GM23338 (cell line): ENCODE data around the gene STAT3. TPM values are rescaled to one million over a fixed set of nuclear protein-coding genes. Genes with fewer than 3 reads are reported as not detected.

Experiments used
- ATAC-seq: fragments of 200-7000 bp; cut with Tn5 transposase; 3 replicates; pipeline ENCODE4 v1.9.1; 2020
- DNase-seq: peaks from one replicate; pipeline ENCODE4 v3.0.0-alpha.2; 2015; ENCODE audit warnings: low spot score
- H2AFZ ChIP-seq: fragments of 200-600 bp; sonication (generic); 2 replicates; pipeline ENCODE4 v1.8.0; 2016; ENCODE audit warnings: antibody characterized with exemption, mild to moderate bottlenecking, moderate library complexity
- H3F3A ChIP-seq: fragments of 200-600 bp; sonication (generic); replicated peaks from 2 replicates; pipeline ENCODE4 v1.8.0; 2017; ENCODE audit warnings: antibody characterized with exemption, mixed run types, low read depth
- H3K27ac ChIP-seq: fragments of 200-600 bp; sonication (generic); 2 replicates; pipeline ENCODE4 v1.6.1; 2016; ENCODE audit warnings: low read depth
- H3K27me3 ChIP-seq: fragments of 200-600 bp; sonication (generic); 2 replicates; pipeline ENCODE4 v1.8.0; 2016; ENCODE audit warnings: mild to moderate bottlenecking, mixed run types, moderate library complexity; ENCODE audit not compliant: insufficient read depth
- H3K36me3 ChIP-seq: fragments of 200-600 bp; sonication (generic); 2 replicates; pipeline ENCODE4 v1.8.0; 2016; ENCODE audit warnings: mild to moderate bottlenecking; ENCODE audit not compliant: insufficient read depth
- H3K4me1 ChIP-seq: fragments of 200-600 bp; sonication (generic); 2 replicates; pipeline ENCODE4 v1.8.0; 2016; ENCODE audit warnings: mild to moderate bottlenecking, moderate library complexity; ENCODE audit not compliant: insufficient read depth
- H3K4me2 ChIP-seq: fragments of 200-600 bp; sonication (generic); 2 replicates; pipeline ENCODE4 v1.7.1; 2017; ENCODE audit warnings: mixed run types
- H3K4me3 ChIP-seq: fragments of 200-600 bp; sonication (generic); 2 replicates; pipeline ENCODE4 v1.6.1; 2016; ENCODE audit warnings: mixed run types
- H3K79me2 ChIP-seq: fragments of 200-600 bp; sonication (generic); replicated peaks from 2 replicates; pipeline ENCODE4 v1.8.0; 2017; ENCODE audit warnings: mild to moderate bottlenecking; ENCODE audit not compliant: insufficient read depth
- H3K9me2 ChIP-seq: fragments of 200-600 bp; sonication (generic); 2 replicates; pipeline ENCODE4 v1.8.0; 2017; ENCODE audit not compliant: insufficient read depth
- H4K20me1 ChIP-seq: fragments of 200-600 bp; sonication (generic); replicated peaks from 2 replicates; pipeline ENCODE4 v1.8.0; 2017; ENCODE audit warnings: mild to moderate bottlenecking; ENCODE audit not compliant: insufficient read depth
- H3K27ac Mint-ChIP-seq: 2 replicates; pipeline ENCODE4 v1.8.0; 2020; ENCODE audit warnings: inconsistent platforms, mild to moderate bottlenecking, moderate library complexity, mixed read lengths
- H3K27me3 Mint-ChIP-seq: 3 replicates; pipeline ENCODE4 v1.8.0; 2022; ENCODE audit warnings: low read depth, mild to moderate bottlenecking, moderate library complexity, mixed read lengths, inconsistent platforms; ENCODE audit not compliant: insufficient read depth, poor library complexity
- H3K36me3 Mint-ChIP-seq: 3 replicates; pipeline ENCODE4 v1.8.0; 2021; ENCODE audit warnings: low read depth, mild to moderate bottlenecking, inconsistent platforms, moderate library complexity, mixed read lengths
- H3K4me1 Mint-ChIP-seq: 3 replicates; pipeline ENCODE4 v1.8.0; 2020; ENCODE audit warnings: mild to moderate bottlenecking, inconsistent platforms, mixed read lengths
- H3K4me3 Mint-ChIP-seq: 3 replicates; pipeline ENCODE4 v1.8.0; 2021; ENCODE audit warnings: moderate library complexity, mild to moderate bottlenecking, inconsistent platforms, mixed read lengths
- H3K9me3 Mint-ChIP-seq: 3 replicates; pipeline ENCODE4 v1.8.0; 2020; ENCODE audit warnings: moderate library complexity, mild to moderate bottlenecking, inconsistent platforms, mixed read lengths
- CREB1 ChIP-seq: fragments of 250-450 bp; sonication (Bioruptor Pico); IDR thresholded peaks from 2 replicates; pipeline ENCODE4 v1.5.0; 2020; ENCODE audit warnings: low read depth, mild to moderate bottlenecking, moderate library complexity
- CTCF ChIP-seq, 2 experiments: fragments of 200-600 bp in 1 of 2; sonication (generic) in 1 of 2; conservative IDR thresholded peaks; 2 replicates each; pipeline versions ENCODE4 v1.5.1 to v1.6.1; 2016 to 2017; ENCODE audit warnings: antibody characterized with exemption in 2 of 2, low read depth in 2 of 2, mild to moderate bottlenecking in 2 of 2, moderate library complexity in 1 of 2
- JUNB ChIP-seq: IDR thresholded peaks from one replicate; pipeline ENCODE4 v1.6.1; 2016; ENCODE audit warnings: antibody characterized with exemption; ENCODE audit not compliant: unreplicated experiment
- NANOG ChIP-seq: IDR thresholded peaks from 2 replicates; pipeline ENCODE4 v1.6.1; 2016; ENCODE audit warnings: antibody characterized with exemption, borderline replicate concordance
- POLR2AphosphoS5 ChIP-seq: IDR thresholded peaks from 2 replicates; pipeline ENCODE4 v1.6.1; 2016; ENCODE audit warnings: antibody characterized with exemption, low read depth
- ZNF114 ChIP-seq: fragments of 250-450 bp; sonication (Bioruptor Pico); IDR thresholded peaks from 2 replicates; pipeline ENCODE4 v1.5.0; 2020; ENCODE audit warnings: mild to moderate bottlenecking, moderate library complexity
- polyA plus RNA-seq: library from polyadenylated mRNA; unstranded; fragments of >200 nt; fragmentation: Nextera tagmentation; extraction: Ambion mirVana; gene quantifications from 2 replicates; pipeline ENCODE4 v1.2.1, GENCODE V29; 2016
- total RNA-seq: library from RNA; depleted of rRNA; stranded (reverse); fragments of >200 nt; shearing (Covaris generic); gene quantifications from 2 replicates; pipeline ENCODE4 v1.2.3, GENCODE V29; 2014
- TF ChIP-seq, protein P1 (sequence below): fragments of 250-450 bp; sonication (Bioruptor Pico); IDR thresholded peaks from 2 replicates; pipeline ENCODE4 v1.5.0; 2020; ENCODE audit warnings: mild to moderate bottlenecking, moderate library complexity
- TF ChIP-seq, protein P2 (sequence below): IDR thresholded peaks from one replicate; pipeline ENCODE4 v1.6.1; 2018; ENCODE audit warnings: antibody characterized with exemption; ENCODE audit not compliant: unreplicated experiment

Gene STAT3
- total and polyA plus RNA-seq, 2 experiments from 2014 or later: 49.5 to 78.0 TPM

DNA sequence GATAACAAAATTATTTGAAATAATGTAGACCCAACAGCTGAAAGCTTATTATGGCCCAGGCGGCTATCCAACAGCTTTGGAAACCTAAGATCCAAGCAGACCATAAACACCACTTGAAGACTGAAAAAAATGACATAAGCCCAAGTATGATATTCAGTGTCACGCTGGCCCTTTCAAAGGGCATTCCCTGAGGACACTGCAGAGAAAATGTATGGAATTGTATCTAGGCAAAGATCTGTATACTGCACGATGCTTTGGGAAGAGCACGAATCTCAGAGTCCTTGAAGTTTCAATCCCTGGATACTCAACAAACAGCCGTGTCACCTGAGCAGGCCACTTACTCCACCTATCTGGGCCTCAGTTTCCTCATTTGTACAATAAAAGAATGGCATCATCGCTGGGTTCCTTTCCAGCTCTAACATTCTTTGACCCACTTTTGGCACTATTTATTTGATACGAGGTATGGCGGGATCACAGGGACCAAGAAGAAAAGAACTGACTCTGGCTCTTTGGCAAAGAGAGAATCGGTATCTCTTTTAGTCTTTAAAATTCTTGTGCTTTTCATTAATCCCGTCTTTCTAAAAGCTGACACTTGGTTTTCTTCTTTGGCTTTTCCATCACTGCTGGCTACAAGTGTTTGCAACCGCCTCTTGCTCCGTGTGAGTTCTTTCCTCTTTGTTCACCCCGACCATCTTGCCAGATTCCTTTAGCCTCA lies 113.3 kb downstream of the STAT3 start:
- no peaks in the 10 kb centered on the region for H3K36me3 Mint-ChIP-seq

GRCh38 chr17:42274253-42274542 lies 114.0 kb downstream of the STAT3 start:
- Histone ChIP-seq H3K4me1 (peaks cover 53% of the 10 kb centered on the region), H3F3A (peaks cover 12% of the 10 kb centered on the region; the same call in 1 of the 2 replicates), H3K4me2 (peak overlapping the region; percentile 98), H3K79me2 (peaks cover 61% of the 10 kb centered on the region), H3K27me3 (peaks cover 11% of the 10 kb centered on the region), H4K20me1 (peaks cover 5% of the 10 kb centered on the region; the same call in 1 of the 2 replicates), H3K36me3 (no peaks in the 10 kb centered on the region), H2AFZ (no peak overlapping the region), H3K9me2 (no peaks in the 10 kb centered on the region), H3K4me3 (peak overlapping the region; percentile 87), H3K27ac (no peak overlapping the region)
- Mint-ChIP-seq H3K36me3 (no peaks in the 10 kb centered on the region), H3K27ac (no peak overlapping the region; the same call in 1 of the 2 replicates), H3K27me3 (peaks cover 12% of the 10 kb centered on the region), H3K4me3 (peak overlapping the region; percentile 87), H3K9me3 (no peaks in the 10 kb centered on the region; the same call in 2 of the 3 replicates), H3K4me1 (peaks cover 46% of the 10 kb centered on the region)
- no peak for ATAC-seq
- DNase-seq: no peak
- TF ChIP-seq POLR2AphosphoS5: no peak
- no peak for TF ChIP-seq NANOG
- TF ChIP-seq CREB1: no peak
- TF ChIP-seq, protein P1, sequence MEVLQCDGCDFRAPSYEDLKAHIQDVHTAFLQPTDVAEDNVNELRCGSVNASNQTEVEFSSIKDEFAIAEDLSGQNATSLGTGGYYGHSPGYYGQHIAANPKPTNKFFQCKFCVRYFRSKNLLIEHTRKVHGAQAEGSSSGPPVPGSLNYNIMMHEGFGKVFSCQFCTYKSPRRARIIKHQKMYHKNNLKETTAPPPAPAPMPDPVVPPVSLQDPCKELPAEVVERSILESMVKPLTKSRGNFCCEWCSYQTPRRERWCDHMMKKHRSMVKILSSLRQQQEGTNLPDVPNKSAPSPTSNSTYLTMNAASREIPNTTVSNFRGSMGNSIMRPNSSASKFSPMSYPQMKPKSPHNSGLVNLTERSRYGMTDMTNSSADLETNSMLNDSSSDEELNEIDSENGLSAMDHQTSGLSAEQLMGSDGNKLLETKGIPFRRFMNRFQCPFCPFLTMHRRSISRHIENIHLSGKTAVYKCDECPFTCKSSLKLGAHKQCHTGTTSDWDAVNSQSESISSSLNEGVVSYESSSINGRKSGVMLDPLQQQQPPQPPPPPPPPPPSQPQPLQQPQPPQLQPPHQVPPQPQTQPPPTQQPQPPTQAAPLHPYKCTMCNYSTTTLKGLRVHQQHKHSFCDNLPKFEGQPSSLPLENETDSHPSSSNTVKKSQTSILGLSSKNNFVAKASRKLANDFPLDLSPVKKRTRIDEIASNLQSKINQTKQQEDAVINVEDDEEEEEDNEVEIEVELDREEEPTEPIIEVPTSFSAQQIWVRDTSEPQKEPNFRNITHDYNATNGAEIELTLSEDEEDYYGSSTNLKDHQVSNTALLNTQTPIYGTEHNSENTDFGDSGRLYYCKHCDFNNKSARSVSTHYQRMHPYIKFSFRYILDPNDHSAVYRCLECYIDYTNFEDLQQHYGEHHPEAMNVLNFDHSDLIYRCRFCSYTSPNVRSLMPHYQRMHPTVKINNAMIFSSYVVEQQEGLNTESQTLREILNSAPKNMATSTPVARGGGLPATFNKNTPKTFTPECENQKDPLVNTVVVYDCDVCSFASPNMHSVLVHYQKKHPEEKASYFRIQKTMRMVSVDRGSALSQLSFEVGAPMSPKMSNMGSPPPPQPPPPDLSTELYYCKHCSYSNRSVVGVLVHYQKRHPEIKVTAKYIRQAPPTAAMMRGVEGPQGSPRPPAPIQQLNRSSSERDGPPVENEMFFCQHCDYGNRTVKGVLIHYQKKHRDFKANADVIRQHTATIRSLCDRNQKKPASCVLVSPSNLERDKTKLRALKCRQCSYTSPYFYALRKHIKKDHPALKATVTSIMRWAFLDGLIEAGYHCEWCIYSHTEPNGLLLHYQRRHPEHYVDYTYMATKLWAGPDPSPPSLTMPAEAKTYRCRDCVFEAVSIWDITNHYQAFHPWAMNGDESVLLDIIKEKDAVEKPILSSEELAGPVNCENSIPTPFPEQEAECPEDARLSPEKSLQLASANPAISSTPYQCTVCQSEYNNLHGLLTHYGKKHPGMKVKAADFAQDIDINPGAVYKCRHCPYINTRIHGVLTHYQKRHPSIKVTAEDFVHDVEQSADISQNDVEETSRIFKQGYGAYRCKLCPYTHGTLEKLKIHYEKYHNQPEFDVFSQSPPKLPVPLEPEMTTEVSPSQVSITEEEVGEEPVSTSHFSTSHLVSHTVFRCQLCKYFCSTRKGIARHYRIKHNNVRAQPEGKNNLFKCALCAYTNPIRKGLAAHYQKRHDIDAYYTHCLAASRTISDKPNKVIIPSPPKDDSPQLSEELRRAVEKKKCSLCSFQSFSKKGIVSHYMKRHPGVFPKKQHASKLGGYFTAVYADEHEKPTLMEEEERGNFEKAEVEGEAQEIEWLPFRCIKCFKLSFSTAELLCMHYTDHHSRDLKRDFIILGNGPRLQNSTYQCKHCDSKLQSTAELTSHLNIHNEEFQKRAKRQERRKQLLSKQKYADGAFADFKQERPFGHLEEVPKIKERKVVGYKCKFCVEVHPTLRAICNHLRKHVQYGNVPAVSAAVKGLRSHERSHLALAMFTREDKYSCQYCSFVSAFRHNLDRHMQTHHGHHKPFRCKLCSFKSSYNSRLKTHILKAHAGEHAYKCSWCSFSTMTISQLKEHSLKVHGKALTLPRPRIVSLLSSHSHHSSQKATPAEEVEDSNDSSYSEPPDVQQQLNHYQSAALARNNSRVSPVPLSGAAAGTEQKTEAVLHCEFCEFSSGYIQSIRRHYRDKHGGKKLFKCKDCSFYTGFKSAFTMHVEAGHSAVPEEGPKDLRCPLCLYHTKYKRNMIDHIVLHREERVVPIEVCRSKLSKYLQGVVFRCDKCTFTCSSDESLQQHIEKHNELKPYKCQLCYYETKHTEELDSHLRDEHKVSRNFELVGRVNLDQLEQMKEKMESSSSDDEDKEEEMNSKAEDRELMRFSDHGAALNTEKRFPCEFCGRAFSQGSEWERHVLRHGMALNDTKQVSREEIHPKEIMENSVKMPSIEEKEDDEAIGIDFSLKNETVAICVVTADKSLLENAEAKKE (CRISPR knock-in tag): no peak
- TF ChIP-seq CTCF (conservative IDR thresholded peaks at IDR 0.05; ENCODE audit: low read depth in 2 of 2): no peak
- no peak for TF ChIP-seq JUNB

More for the DNA sequence above, 113.3 kb downstream of the STAT3 start:
- H3K9me3 Mint-ChIP-seq: no peaks in the 10 kb centered on the region; the same call in 2 of the 3 replicates
- Histone ChIP-seq H3K27ac (peak overlapping the region; percentile 46), H2AFZ (peak overlapping the region; percentile 87), H3K36me3 (no peaks in the 10 kb centered on the region), H3K4me1 (peaks cover 53% of the 10 kb centered on the region), H3K9me2 (no peaks in the 10 kb centered on the region), H3K4me2 (peak overlapping the region; percentile 98), H3K27me3 (peaks cover 11% of the 10 kb centered on the region), H3F3A (peaks cover 12% of the 10 kb centered on the region; the same call in 1 of the 2 replicates), H3K4me3 (peak overlapping the region; percentile 87), H4K20me1 (peaks cover 5% of the 10 kb centered on the region; the same call in 1 of the 2 replicates), H3K79me2 (peaks cover 54% of the 10 kb centered on the region)
- TF ChIP-seq POLR2AphosphoS5 (0 out of 2 replicates have a peak, but pooled peaks have one; percentile 14), ZNF114 (CRISPR knock-in tag) (no peak)
- TF ChIP-seq, protein P2, sequence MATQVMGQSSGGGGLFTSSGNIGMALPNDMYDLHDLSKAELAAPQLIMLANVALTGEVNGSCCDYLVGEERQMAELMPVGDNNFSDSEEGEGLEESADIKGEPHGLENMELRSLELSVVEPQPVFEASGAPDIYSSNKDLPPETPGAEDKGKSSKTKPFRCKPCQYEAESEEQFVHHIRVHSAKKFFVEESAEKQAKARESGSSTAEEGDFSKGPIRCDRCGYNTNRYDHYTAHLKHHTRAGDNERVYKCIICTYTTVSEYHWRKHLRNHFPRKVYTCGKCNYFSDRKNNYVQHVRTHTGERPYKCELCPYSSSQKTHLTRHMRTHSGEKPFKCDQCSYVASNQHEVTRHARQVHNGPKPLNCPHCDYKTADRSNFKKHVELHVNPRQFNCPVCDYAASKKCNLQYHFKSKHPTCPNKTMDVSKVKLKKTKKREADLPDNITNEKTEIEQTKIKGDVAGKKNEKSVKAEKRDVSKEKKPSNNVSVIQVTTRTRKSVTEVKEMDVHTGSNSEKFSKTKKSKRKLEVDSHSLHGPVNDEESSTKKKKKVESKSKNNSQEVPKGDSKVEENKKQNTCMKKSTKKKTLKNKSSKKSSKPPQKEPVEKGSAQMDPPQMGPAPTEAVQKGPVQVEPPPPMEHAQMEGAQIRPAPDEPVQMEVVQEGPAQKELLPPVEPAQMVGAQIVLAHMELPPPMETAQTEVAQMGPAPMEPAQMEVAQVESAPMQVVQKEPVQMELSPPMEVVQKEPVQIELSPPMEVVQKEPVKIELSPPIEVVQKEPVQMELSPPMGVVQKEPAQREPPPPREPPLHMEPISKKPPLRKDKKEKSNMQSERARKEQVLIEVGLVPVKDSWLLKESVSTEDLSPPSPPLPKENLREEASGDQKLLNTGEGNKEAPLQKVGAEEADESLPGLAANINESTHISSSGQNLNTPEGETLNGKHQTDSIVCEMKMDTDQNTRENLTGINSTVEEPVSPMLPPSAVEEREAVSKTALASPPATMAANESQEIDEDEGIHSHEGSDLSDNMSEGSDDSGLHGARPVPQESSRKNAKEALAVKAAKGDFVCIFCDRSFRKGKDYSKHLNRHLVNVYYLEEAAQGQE: no peak
- DNase-seq (no peak), ATAC-seq (peak; percentile 15; the same call in 1 of the 3 replicates)
- peak overlapping the region; percentile 87 for H3K4me3 Mint-ChIP-seq
- peaks cover 46% of the 10 kb centered on the region for H3K4me1 Mint-ChIP-seq
- peak overlapping the region; percentile 76 for H3K27ac Mint-ChIP-seq
- H3K27me3 Mint-ChIP-seq: peaks cover 12% of the 10 kb centered on the region
